HG02981 (cell line): Measurements from ENCODE around the gene AKAP1.

Experiments used
- ATAC-seq: cut with Tn5 transposase; IDR thresholded peaks from one replicate; pipeline ENCODE4 v1.9.1; 2021; ENCODE audit warnings: mild to moderate bottlenecking, moderate library complexity; ENCODE audit not compliant: unreplicated experiment

Gene AKAP1

GRCh38 chr17:57158325-57158724 lies 73.3 kb downstream of the AKAP1 start:
- no peak for ATAC-seq

DNA sequence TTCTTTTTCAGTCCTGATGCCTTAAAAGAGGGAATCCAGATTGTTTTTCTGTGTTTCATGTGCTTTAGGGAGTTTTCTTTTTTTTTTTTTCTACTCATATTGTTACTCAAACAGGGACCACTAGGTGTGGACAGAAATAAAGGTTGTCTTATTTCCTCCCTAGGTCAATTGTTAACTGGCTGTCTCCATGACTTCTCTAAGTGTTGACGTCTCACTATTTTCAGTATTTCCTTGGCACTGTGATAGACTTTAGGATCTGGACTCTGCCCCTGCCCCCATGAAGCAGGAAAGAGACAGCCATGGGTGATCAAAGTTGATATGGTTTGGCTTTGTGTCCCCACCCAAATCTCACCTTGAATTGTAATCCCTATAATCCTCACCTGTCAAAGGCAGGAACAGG lies 73.7 kb downstream of the AKAP1 start:
- no peak for ATAC-seq

DNA sequence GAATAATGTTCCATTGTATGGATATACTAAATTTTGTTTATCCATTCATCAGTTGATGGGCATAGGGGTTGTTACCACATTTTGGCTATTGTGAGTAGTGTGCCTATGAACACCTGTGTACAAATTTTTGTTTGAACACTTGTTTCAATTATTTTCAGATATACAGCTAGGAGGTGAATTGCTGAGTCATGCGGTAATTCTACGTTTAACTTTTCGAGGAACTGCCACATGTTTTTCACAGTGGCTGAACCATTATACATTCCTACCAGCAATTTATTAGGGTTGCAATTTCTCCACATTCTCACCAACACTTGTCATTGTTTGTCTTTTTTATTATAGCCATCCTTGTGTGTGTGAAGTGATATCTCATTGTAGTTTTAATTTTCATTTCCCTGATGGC lies 75.6 kb downstream of the AKAP1 start:
- no peak for ATAC-seq

DNA sequence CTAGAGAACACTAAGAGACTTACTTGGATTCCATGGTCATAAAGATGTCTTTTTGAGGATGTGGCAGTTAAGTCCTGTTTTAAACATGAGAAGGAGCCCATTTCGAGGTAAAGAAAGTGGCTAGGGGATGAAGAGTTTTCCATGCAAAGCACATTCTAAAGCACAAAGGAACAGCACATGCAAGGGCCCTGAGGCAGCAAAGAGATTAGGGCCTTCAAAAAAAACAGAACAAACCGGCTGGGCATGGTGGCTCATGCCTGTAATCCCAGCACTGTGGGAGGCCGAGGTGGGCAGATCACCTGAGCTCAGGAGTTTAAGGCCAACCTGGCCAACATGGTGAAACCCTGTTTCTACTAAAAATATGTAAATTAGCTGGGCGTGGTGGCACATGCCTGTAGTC lies 79.8 kb downstream of the AKAP1 start:
- ATAC-seq: no peak

DNA sequence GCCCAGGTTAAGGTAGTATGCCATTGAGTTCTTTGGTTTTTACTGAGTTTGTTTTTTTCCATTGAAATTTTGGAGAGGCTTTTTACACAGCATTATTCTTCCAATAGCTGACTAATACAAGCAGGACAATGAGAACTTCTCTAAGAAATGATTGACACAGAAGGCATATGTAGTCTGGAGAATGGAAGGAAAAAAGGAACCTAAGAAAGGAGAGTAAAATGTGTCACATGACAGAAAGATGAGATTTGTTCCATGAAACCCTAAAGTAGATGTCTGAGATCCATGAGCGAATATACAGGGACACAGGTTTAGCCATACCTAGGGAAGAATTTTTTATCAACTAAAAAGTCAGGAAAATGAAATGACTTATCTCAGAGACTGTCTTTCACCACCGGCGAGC lies 80.7 kb downstream of the AKAP1 start:
- ATAC-seq: no peak

DNA sequence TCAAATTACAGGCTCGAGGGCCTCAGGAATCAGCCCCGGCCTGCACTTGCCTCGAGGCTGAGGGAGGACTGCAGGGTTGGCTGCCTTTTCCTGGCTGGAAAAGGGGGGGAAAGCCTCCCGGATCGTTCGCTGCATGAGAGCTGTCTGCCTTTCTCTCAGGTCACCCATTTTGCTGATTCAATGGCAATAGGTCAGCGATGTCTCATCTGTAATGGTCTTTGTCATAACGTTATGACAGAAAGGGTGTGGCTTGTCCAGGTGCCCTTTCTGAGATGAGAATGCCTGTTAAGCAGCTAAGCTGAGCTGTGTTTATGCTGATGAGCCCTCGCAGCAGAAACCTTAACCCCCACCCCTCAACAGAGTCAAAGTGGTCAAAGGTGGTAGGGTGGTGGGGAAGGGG lies 81.8 kb downstream of the AKAP1 start:
- ATAC-seq: no peak

DNA sequence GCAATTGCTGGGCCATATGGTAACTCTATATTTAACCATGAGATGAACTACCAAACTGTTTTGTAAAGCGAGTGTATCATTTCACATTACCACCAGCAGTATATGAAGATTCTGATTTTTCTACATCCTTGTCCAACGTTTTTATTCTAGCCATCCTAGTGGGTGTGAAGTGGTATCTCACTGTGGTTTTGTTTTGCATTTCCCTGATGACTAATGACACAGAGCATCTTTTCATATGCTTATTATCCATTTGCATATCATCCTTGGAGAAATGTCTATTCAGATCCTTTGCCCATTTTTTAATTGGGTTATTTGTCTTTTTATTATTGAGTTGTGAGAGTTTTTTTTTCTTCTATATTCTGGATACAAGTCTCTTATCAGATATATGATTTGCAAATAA lies 83.6 kb downstream of the AKAP1 start:
- ATAC-seq: no peak

GRCh38 chr17:57170866-57171265 lies 85.8 kb downstream of the AKAP1 start:
- no peak for ATAC-seq
